GM18502 (cell line): ENCODE measurements around the gene TBX4.

Source experiments
- ATAC-seq: cut with Tn5 transposase; IDR thresholded peaks from one replicate; pipeline ENCODE4 v1.9.1; 2021; ENCODE audit warnings: mild to moderate bottlenecking; ENCODE audit not compliant: unreplicated experiment, poor library complexity

The TBX4 gene

GRCh38 chr17:61452301-61453290 lies at the start of gene TBX4:
TSS of gene TBX4 (plus strand) at chr17:61452422. CDS start at chr17:61456491, 4,069 bp downstream.
- ATAC-seq = no peak

GRCh38 chr17:61402978-61403800 lies 49.0 kb upstream of the TBX4 start:
- no peak for ATAC-seq

- ATAC-seq = no peak
Measured at GRCh38 chr17:61403801-61404662, 48.2 kb upstream of the TBX4 start.

GRCh38 chr17:61404663-61404912 lies 47.6 kb upstream of the TBX4 start:
- no peak for ATAC-seq

GRCh38 chr17:61404913-61405685 lies 47.1 kb upstream of the TBX4 start:
- no peak for ATAC-seq

GRCh38 chr17:61405686-61406536 lies 46.3 kb upstream of the TBX4 start:
- no peak for ATAC-seq

GRCh38 chr17:61406537-61406845 lies 45.7 kb upstream of the TBX4 start:
- ATAC-seq = no peak

GRCh38 chr17:61406971-61407911 lies 45.0 kb upstream of the TBX4 start:
- no peak for ATAC-seq

- ATAC-seq = no peak
Measured at GRCh38 chr17:61408151-61409041, 43.8 kb upstream of the TBX4 start.

- no peak for ATAC-seq
Measured at GRCh38 chr17:61409301-61410112, 42.7 kb upstream of the TBX4 start.

GRCh38 chr17:61410141-61411010 lies 41.8 kb upstream of the TBX4 start:
- ATAC-seq = peak; percentile 36

GRCh38 chr17:61411011-61411260 lies 41.3 kb upstream of the TBX4 start:
- no peak for ATAC-seq

- no peak for ATAC-seq
Measured at GRCh38 chr17:61411261-61412142, 40.7 kb upstream of the TBX4 start.

GRCh38 chr17:61412143-61412859 lies 39.9 kb upstream of the TBX4 start:
- peak; percentile 67 for ATAC-seq
